ENCODE results near the gene NUFIP2. TPM values are rescaled to one million over a fixed set of nuclear protein-coding genes. Genes with fewer than 3 reads are reported as not detected.
"Not testable (repeated sequence)": the region's sequence is repeated elsewhere in the genome, so short reads cannot be mapped to it uniquely, and the experiment has no call there.

NUFIP2 gene
- 23.6 and 34.0 TPM in 2 replicates for total RNA-seq (2014; rRNA removed; shearing (Covaris generic))
- polyA plus RNA-seq (2015; cell fraction: cytosol; rRNA removed), result 15.3 and 20.0 TPM in 2 replicates
- polyA plus RNA-seq (2015; cell fraction: nucleus; rRNA removed), result 39.5 and 40.7 TPM in 2 replicates

GRCh38 chr17:29293890-29294579 is at the start of gene NUFIP2:
TSS of gene NUFIP2 (minus strand) at chr17:29294148. CDS start at chr17:29294059, 89 bp downstream.
- peak; percentile 99 for DNase-seq (ENCODE audit: low read depth)

GRCh38 chr17:29342158-29342765 is 48.3 kb upstream of the NUFIP2 start:
- DNase-seq (ENCODE audit: low read depth), result no peak

GRCh38 chr17:29341726-29342125 is 47.8 kb upstream of the NUFIP2 start:
- DNase-seq (ENCODE audit: low read depth), result no peak

- DNase-seq (ENCODE audit: low read depth), result not testable (repeated sequence)
Measured at GRCh38 chr17:29339016-29339415, 45.1 kb upstream of the NUFIP2 start.

GRCh38 chr17:29331708-29332085 is 37.7 kb upstream of the NUFIP2 start:
- no peak for DNase-seq (ENCODE audit: low read depth)

GRCh38 chr17:29331075-29331707 is 37.2 kb upstream of the NUFIP2 start:
- no peak for DNase-seq (ENCODE audit: low read depth)

GRCh38 chr17:29327412-29327811 is 33.5 kb upstream of the NUFIP2 start:
- no peak for DNase-seq (ENCODE audit: low read depth)

- DNase-seq (ENCODE audit: low read depth), result peak; percentile 20
Measured at GRCh38 chr17:29326023-29326813, 32.3 kb upstream of the NUFIP2 start.

- DNase-seq (ENCODE audit: low read depth), result no peak
Measured at GRCh38 chr17:29322363-29322762, 28.4 kb upstream of the NUFIP2 start.

- DNase-seq (ENCODE audit: low read depth), result no peak
Measured at GRCh38 chr17:29303386-29303785, 9.4 kb upstream of the NUFIP2 start.

GRCh38 chr17:29299031-29299430 is 5.1 kb upstream of the NUFIP2 start:
- DNase-seq (ENCODE audit: low read depth), result no peak

- no peak for DNase-seq (ENCODE audit: low read depth)
Measured at GRCh38 chr17:29295420-29295819, 1.5 kb upstream of the NUFIP2 start.

- DNase-seq (ENCODE audit: low read depth), result no peak
Measured at GRCh38 chr17:29294580-29294900, 592 bp upstream of the NUFIP2 start.

- DNase-seq (ENCODE audit: low read depth), result peak; percentile 24
Measured at GRCh38 chr17:29292992-29293889, 707 bp downstream of the NUFIP2 start.

GRCh38 chr17:29292071-29292991 is 1.6 kb downstream of the NUFIP2 start:
- DNase-seq (ENCODE audit: low read depth), result peak; percentile 28

- peak; percentile 71 for DNase-seq (ENCODE audit: low read depth)
Measured at GRCh38 chr17:29291163-29291752, 2.7 kb downstream of the NUFIP2 start.

GRCh38 chr17:29289852-29290251 is 4.1 kb downstream of the NUFIP2 start:
- DNase-seq (ENCODE audit: low read depth), result no peak

GRCh38 chr17:29283961-29284360 is 10.0 kb downstream of the NUFIP2 start:
- DNase-seq (ENCODE audit: low read depth), result no peak

GRCh38 chr17:29283496-29283895 is 10.5 kb downstream of the NUFIP2 start:
- no peak for DNase-seq (ENCODE audit: low read depth)

Data from HT1080 (cell line).